DMS53 treated with DMSO at 0.1 percent for 48 hours (cell line): Measurements from ENCODE around the gene SCN1B.

Source experiments
- DNase-seq: peaks from one replicate; lab custom pipeline; 2025; ENCODE audit not compliant: unreplicated experiment; lab: John Stamatoyannopoulos, UW

SCN1B gene

GRCh38 chr19:35070471-35070870, 40.2 kb downstream of the SCN1B start:
- no peak for DNase-seq

GRCh38 chr19:35073516-35073915, 43.2 kb downstream of the SCN1B start:
- DNase-seq: no peak

- no peak for DNase-seq
These were observed 43.7 kb downstream of the SCN1B start for GRCh38 chr19:35073941-35074340.

GRCh38 chr19:35074426-35075201, 44.3 kb downstream of the SCN1B start:
- no peak for DNase-seq

- no peak for DNase-seq
These were observed 45.1 kb downstream of the SCN1B start for GRCh38 chr19:35075202-35076025.

GRCh38 chr19:35076026-35076370, 45.7 kb downstream of the SCN1B start:
- no peak for DNase-seq

- no peak for DNase-seq
These were observed 46.4 kb downstream of the SCN1B start for GRCh38 chr19:35076657-35077056.

- no peak for DNase-seq
These were observed 47.3 kb downstream of the SCN1B start for GRCh38 chr19:35077411-35078223.

GRCh38 chr19:35079826-35080225, 49.6 kb downstream of the SCN1B start:
- no peak for DNase-seq

- no peak for DNase-seq
These were observed 50.4 kb downstream of the SCN1B start for GRCh38 chr19:35080613-35081170.

GRCh38 chr19:35081201-35081600, 50.9 kb downstream of the SCN1B start:
- no peak for DNase-seq

GRCh38 chr19:35083691-35084508, 53.6 kb downstream of the SCN1B start:
- DNase-seq: no peak

GRCh38 chr19:35084509-35084762, 54.2 kb downstream of the SCN1B start:
- DNase-seq: no peak

GRCh38 chr19:35085947-35086346, 55.7 kb downstream of the SCN1B start:
- no peak for DNase-seq

GRCh38 chr19:35086455-35086854, 56.2 kb downstream of the SCN1B start:
- no peak for DNase-seq

- no peak for DNase-seq
These were observed 57.1 kb downstream of the SCN1B start for GRCh38 chr19:35087393-35087792.

GRCh38 chr19:35088131-35088913, 58.1 kb downstream of the SCN1B start:
- no peak for DNase-seq

- DNase-seq: no peak
These were observed 59.3 kb downstream of the SCN1B start for GRCh38 chr19:35089554-35089953.
